Activated T-helper 17 cell treated with anti-CD3 and anti-CD28 coated beads, Interleukin-2, amount 50 U/mL, for 72 hours (primary cell): ENCODE measurements around the gene HEATR5A. TPM values are rescaled to one million over a fixed set of nuclear protein-coding genes. Genes with fewer than 3 reads are reported as not detected.
A peak's percentile ranks its signal among the peaks of the same experiment; 100 is the strongest.
"Not testable (repeated sequence)": the region's sequence is repeated elsewhere in the genome, so short reads cannot be mapped to it uniquely, and the experiment has no call there.

ENCODE experiments used
- ATAC-seq: fragments of 150-1000 bp; cut with Tn5 transposase; replicated peaks from 2 replicates; pipeline ENCODE4 v1.10.0; 2021; ENCODE audit warnings: mild to moderate bottlenecking, moderate library complexity
- H3K27ac Mint-ChIP-seq: one replicate; pipeline ENCODE4 v1.8.0; 2022; ENCODE audit warnings: mixed read lengths
- H3K27me3 Mint-ChIP-seq: one replicate; pipeline ENCODE4 v1.8.0; 2022; ENCODE audit warnings: mixed read lengths
- H3K36me3 Mint-ChIP-seq: one replicate; pipeline ENCODE4 v1.8.0; 2022; ENCODE audit warnings: low read depth, mild to moderate bottlenecking, mixed read lengths
- H3K4me1 Mint-ChIP-seq: one replicate; pipeline ENCODE4 v1.8.0; 2022; ENCODE audit warnings: mixed read lengths
- H3K4me3 Mint-ChIP-seq: one replicate; pipeline ENCODE4 v1.8.0; 2022; ENCODE audit warnings: mild to moderate bottlenecking, mixed read lengths
- H3K9me3 Mint-ChIP-seq: one replicate; pipeline ENCODE4 v1.8.0; 2022; ENCODE audit warnings: mixed read lengths
- total RNA-seq, 2 donors: library from RNA; stranded (reverse); gene quantifications; one replicate each; pipeline ENCODE4 v1.2.3, GENCODE V29; 2022

Gene HEATR5A
- total RNA-seq, 2 donors from 2014 or later, result 16.4 to 23.8 TPM

- not testable (repeated sequence) for H3K27me3 Mint-ChIP-seq, H3K4me3 Mint-ChIP-seq, H3K4me1 Mint-ChIP-seq, H3K36me3 Mint-ChIP-seq, H3K9me3 Mint-ChIP-seq, ATAC-seq
- H3K27ac Mint-ChIP-seq, result peak overlapping the region; percentile 21
These were observed 178.0 kb downstream of the HEATR5A start for GRCh38 chr14:31242161-31242940.

Other genes with a start within 250 kb of the HEATR5A start
- 10 to 100 TPM; 88.3 to 92.8 TPM for gene HECTD1, start 212.8 kb downstream of the HEATR5A start, total RNA-seq
- 10 to 100 TPM; 13.7 to 22.4 TPM for gene DTD2, start 37.0 kb upstream of the HEATR5A start, total RNA-seq
- gene GPR33, start 67.5 kb upstream of the HEATR5A start, total RNA-seq, result not detected
- 10 to 100 TPM in 1 of 2 donors, 1 to 10 TPM in 1; 6.7 to 13.1 TPM for gene NUBPL, start 140.9 kb upstream of the HEATR5A start, total RNA-seq